CD4-positive, alpha-beta T cell treated with Interleukin-4 for 4 hours (primary cell): ENCODE data around the gene NBAS.
A peak's percentile ranks its signal among the peaks of the same experiment; 100 is the strongest.

Source experiments
- DNase-seq: peaks from one replicate; pipeline ENCODE4 v3.0.0-alpha.2; 2020

Gene NBAS

GRCh38 chr2:15588329-15588919 lies 27.3 kb upstream of the NBAS start:
- DNase-seq = no peak

GRCh38 chr2:15584767-15585469 lies 23.8 kb upstream of the NBAS start:
- no peak for DNase-seq

GRCh38 chr2:15584316-15584715 lies 23.2 kb upstream of the NBAS start:
- DNase-seq = no peak

DNA sequence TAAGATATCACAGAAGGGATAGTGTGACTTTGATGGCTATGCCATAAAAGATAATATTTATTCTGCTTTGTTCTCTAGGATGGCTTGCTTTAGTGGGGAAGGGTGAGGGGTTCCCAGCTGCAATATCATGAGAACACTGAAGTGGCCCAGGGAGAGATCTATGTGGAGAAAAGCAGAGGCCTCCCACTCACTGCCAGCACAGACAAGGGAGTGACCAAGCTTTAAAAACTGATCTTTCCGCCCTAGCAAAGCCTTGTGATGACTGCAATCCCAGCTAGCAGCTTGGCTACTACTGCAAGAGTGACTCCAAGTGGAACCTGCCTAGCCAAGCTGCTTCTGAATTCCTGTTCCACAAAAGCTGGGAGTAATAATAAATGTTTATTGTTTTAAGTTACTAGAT lies 22.7 kb upstream of the NBAS start:
- no peak for DNase-seq

DNA sequence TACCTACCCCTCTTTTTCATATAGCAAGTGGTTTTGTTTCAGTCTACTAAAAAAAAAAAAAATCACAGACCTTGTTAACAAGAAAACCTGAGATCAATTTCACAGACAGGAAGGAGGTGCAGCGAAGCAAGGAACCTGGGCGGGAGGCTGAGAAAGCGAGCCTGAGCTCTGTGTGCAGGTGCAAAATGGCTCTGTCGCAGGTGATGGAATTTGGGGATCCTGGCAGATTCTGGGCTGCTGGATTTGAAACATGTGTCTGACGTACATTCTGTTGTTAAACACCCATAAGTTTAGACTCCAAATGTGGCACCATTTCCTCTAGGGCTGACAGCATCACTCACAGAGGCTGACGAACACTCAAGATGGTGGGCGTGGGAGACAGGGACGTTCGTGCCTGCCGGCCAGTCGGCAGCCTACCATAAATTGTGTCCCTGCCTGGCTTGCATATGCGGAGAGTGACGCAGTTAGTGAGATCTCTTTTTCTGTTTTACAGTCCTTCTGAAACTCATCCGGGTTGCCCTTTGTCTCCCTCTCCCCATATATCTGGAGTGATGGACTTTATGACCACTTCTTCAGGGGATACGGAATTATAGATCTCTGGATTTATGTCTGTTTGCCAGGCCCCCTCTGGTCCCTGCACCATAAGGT lies 21.7 kb upstream of the NBAS start:
- DNase-seq = no peak

DNA sequence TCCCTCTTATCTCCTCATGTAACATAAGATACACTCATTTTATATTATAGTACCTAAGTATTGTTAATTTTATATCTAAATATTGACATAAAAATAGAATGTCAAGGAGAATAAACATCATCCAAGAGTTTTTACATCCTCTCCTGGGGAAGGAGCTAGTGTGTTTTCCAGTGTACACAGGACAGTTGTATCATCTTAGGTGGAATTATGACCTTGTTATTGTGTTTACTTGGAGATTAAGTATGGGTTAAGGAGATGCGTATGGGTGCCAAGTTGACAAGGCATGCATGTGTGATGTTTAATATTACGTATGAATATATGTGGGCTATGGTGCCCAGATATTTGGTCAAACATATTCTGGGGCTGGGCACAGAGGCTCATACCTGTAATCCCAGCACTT lies 19.3 kb upstream of the NBAS start:
- no peak for DNase-seq

GRCh38 chr2:15579641-15580040 lies 18.5 kb upstream of the NBAS start:
- DNase-seq = no peak

- DNase-seq = peak; percentile 80
Measured at GRCh38 chr2:15577071-15577735, 16.1 kb upstream of the NBAS start.

GRCh38 chr2:15571729-15572128 lies 10.6 kb upstream of the NBAS start:
- DNase-seq = no peak

GRCh38 chr2:15570104-15570503 lies 9.0 kb upstream of the NBAS start:
- no peak for DNase-seq

DNA sequence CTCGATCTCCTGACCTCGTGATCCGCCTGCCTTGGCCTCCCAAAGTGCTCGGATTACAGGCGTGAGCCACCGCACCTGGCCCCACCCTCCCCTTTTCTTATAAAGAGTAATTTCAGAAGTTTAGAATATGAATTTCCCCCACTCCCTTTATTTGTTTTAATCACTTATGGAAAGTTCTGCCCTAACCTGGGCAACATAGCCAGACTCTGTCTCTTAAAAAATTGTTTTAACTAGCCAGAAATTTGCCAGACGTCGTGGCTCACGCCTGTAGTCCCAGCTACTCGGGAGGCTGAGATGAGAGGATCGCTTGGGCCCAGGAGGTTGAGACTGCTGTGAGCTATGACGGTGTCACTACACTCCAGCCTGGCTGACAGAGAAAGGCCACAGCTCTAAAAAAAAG lies 7.7 kb upstream of the NBAS start:
- DNase-seq = no peak

DNA sequence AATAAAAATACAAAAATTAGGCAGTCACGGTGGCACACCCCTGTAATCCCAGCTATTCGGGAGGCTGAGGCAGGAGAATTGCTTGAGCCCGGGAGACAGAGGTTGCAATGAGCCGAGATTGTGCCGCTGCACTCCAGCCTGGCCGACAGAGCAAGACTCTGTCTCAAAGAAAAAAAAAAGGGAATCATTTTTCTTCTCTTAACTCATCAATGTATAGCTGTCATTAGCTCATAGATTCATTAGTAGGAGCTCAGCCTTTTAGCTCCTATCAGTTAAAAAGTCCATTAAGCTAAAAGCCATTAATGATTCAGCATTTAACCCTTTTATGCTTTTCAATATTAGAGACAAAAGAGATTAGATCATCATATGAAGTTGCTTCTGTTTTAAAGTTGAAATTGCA lies 5.8 kb upstream of the NBAS start:
- DNase-seq = no peak

DNA sequence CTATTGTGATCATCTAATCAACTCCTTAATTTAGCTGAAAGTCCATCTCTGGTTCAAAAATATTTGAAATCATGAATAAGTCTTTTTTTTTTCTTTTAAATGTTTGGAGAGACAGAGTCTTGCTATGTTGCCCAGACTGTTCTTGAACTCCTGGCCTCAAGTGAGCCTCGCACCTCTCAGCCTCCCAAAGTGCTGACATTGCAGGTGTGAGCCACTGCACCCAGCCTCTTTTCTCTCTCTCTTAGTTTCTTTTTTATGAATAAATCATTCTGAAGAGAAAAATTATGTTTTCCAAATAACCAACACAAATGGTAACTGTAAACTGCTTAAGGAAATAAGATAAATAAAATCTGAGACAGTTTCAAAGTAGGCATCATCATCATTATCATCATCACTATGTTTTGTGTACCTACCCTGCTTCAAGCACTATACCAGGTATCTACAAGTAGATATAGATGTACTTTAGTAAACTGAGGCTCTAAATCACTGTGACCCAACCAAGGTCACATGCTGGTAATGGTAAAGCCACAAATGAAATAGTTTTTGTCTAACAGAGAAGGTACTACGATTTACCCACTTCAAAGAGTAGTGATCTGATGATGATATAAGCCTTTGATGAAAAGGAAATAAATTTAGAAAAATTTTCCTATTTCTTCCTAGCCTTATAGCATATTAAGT lies 5.0 kb upstream of the NBAS start:
- no peak for DNase-seq

DNA sequence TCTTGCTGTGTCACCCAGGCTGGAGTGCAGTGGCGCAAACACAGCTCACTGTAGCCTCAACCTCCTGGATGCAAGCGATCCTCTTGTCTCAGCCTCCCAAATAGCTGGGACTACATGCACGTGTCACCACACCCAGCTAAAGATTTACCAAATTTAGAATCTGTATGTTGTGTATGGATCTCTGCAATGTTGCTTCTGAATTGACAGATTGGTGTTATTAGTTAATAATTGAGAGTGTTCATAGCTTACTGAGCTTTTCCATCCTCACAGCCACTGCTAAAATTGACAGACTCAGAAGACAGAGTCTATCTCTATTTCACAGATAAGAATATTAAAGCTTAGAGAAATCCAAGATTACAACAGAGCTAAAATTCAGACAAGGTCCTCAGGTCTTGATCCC lies 4.3 kb upstream of the NBAS start:
- DNase-seq = no peak

DNA sequence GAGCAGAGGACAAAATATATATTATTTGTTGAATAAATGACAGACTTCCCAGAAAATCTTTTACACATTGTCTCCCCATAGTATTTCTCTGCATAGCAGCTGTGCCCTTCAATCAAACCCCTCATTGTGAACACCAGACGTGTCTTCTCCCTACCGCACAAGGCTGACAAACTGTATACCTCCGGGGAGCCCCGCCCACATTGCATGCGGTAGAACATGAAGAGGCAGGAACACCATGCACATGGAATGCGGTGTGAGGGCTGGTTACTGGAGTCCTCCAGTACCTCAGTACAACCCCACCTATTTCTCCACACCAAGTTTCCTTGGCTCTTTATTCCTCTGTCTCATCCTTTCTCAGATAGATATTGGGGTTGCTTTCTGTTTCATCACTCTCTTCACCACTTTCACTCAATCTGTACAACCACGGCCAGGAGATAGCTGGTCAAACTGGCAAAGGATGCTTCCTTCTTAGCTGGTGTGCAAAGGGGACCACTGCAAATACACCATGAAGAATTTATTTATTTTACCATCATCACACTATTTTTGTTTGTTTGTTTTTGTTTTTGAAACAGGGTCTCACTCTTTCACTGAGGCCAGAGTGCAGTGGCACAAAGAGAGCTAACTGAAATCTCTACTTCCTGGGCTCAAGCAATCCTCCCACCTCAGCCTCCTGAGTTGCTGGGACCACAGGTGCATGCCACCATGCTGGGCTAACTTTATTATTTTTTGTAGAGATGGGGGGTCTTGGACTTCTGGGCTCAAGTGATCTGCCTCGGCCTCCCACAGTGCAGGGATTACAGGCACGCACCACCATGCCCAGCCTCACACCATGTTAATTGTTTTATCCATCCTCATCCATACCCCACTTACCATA lies 2.3 kb upstream of the NBAS start:
- DNase-seq = no peak

- DNase-seq = no peak
Measured at GRCh38 chr2:15562354-15563031, 1.4 kb upstream of the NBAS start.

GRCh38 chr2:15561574-15562344 lies 625 bp upstream of the NBAS start:
- peak; percentile 13 for DNase-seq

DNA sequence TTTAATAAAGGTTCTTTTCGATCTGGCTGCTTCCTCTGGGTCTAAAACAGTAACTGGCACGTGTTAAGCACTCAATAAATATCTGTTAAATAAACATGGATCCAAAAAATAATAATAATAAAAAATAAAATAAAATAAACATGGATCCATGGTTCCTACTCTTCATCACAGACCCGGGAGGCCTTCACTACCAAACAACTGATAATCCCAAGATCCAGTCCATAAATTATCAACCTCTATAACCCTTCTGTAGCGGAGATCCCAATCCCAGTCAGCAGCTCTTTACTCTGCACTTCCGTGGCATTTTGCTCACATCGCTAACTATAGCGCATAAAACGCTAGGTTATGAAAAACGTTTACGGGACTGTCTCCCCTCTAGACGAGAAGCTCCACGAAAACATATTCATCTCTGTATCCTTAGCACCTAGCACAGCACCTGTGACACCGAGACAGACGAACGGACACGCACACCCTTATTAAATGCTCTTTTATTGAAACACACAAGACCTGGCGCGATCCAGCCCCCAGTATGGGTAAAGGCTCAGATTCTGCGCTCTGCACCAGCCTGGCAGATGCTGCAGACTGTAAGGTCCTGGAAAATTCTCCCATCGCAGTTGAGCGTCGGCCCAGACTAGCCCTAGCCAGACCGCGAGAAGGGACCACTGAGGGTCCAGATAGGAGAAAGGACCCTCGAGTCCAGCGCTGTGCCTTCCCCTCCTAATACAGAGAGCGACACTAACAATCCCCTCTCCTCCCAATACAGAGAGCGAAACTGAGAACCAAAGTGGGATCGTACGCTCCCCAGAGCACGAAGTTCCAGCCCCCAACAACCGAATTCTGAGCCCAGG lies 770 bp downstream of the NBAS start:
- DNase-seq = no peak

GRCh38 chr2:15559379-15560139 lies 1.6 kb downstream of the NBAS start:
- DNase-seq = no peak
